Large intestine (tissue), 3 donors: ENCODE measurements around the gene BPNT1. TPM values are rescaled to one million over a fixed set of nuclear protein-coding genes. Genes with fewer than 3 reads are reported as not detected.

Source experiments
- DNase-seq, 2 donors: peaks; one replicate each; pipeline versions ENCODE4 v3.0.0 to v3.0.0-alpha.2; 2013
- H3K27ac ChIP-seq: one replicate; pipeline ENCODE4 v1.5.1; 2013; ENCODE audit warnings: low read length
- H3K27me3 ChIP-seq: 2 replicates; pipeline ENCODE4 v1.6.1; 2013; ENCODE audit warnings: low read length; ENCODE audit not compliant: control insufficient read depth, insufficient read depth
- H3K36me3 ChIP-seq: 2 replicates; pipeline ENCODE4 v1.6.1; 2013; ENCODE audit warnings: low read length; ENCODE audit not compliant: control insufficient read depth, insufficient read depth
- H3K4me1 ChIP-seq: one replicate; pipeline ENCODE4 v1.6.1; 2013; ENCODE audit warnings: low read length; ENCODE audit not compliant: control insufficient read depth, insufficient read depth
- H3K4me3 ChIP-seq: one replicate; pipeline ENCODE4 v1.5.1; 2013; ENCODE audit warnings: low read length
- H3K9me3 ChIP-seq: one replicate; pipeline ENCODE4 v1.6.1; 2013; ENCODE audit warnings: mild to moderate bottlenecking, low read depth, low read length, moderate library complexity; ENCODE audit not compliant: control insufficient read depth
- WGBS: methylation state at CpG from one replicate; pipeline ENCODE4 v1.1.5; 2013; ENCODE audit warnings: low lambda C conversion rate; ENCODE audit not compliant: insufficient coverage; 5-methylcytosine and 5-hydroxymethylcytosine counted together
- polyA plus RNA-seq: library from polyadenylated mRNA; unstranded; fragments of 120-200 nt; gene quantifications from one replicate; pipeline ENCODE4 v1.2.1, GENCODE V29; 2013

BPNT1 gene
- polyA plus RNA-seq, 1 donor: 41.3 TPM

DNA sequence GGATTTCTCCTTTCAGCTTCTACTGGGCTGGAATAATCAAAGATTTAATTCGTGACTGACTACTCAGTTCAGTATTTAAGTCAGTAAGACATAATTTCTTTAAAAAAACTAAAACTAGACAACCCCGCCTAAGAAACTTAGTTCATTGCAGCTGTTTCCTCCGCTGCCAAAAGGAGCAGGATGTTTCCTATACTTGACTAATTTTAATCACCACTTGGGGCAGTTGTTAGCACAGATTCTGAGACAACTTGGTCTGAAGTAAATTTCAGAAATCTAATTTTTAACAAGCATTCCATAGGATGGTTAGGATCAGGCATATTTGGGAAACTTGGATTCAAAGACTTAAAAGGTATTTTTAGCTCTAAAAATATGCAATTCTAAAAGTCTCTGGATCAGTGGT lies 77.3 kb downstream of the BPNT1 start:
- DNase-seq: no peak
- Histone ChIP-seq H3K4me1 (no peaks in the 10 kb centered on the region), H3K9me3 (no peaks in the 10 kb centered on the region), H3K27ac (no peak overlapping the region), H3K36me3 (peaks cover 51% of the 10 kb centered on the region), H3K4me3 (no peak overlapping the region), H3K27me3 (no peaks in the 10 kb centered on the region)
- no CpG with 5 or more reads among the region's 3 CpGs for WGBS

DNA sequence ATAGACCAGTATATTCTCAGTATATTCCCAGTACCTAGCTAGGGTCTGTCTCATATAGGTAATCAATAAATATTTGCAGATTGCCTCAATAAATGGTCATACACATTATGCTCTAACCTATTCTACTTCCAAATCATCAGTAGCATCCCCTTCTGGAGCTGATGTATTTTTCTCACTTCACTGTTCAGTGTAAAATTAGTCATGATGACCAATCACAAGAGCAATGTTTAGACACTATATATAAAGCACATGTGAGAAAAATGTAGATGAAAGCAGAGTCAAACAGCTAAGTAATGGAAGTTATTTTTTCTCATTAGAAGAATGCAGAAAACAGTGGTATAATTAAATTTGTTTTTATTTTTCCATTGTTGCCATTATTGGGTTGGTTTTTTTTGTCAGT lies 78.0 kb downstream of the BPNT1 start:
- no peak for DNase-seq
- no peaks in the 10 kb centered on the region for H3K4me1 ChIP-seq
- H3K9me3 ChIP-seq: no peaks in the 10 kb centered on the region
- H3K27me3 ChIP-seq: no peaks in the 10 kb centered on the region
- H3K36me3 ChIP-seq: peaks cover 52% of the 10 kb centered on the region
- no peak overlapping the region for H3K27ac ChIP-seq
- H3K4me3 ChIP-seq: no peak overlapping the region

Other genes with a start within 250 kb of the BPNT1 start
- gene SLC30A10, start 161.2 kb downstream of the BPNT1 start, polyA plus RNA-seq: 24.3 TPM
- 74.0 TPM for gene EPRS1, start 43.3 kb downstream of the BPNT1 start, polyA plus RNA-seq
- 75.9 TPM for gene IARS2, start 4.3 kb upstream of the BPNT1 start, polyA plus RNA-seq
- 27.7 TPM for gene RAB3GAP2, start 182.7 kb upstream of the BPNT1 start, polyA plus RNA-seq